ENCODE measurements around the gene WNT6. TPM values are rescaled to one million over a fixed set of nuclear protein-coding genes. Genes with fewer than 3 reads are reported as not detected.

Gene WNT6
- polyA plus RNA-seq (ENCODE audit: insufficient read length in 4 of 4): under 1 TPM; 0.13 to 0.57 (median 0.41) TPM

- DNase-seq (ENCODE audit: low read depth in 4 of 4, low spot score in 2 of 4): no peak
Measured at GRCh38 chr2:218859556-218859987, at the start of gene WNT6. WNT6 (plus strand) TSS chr2:218859805; CDS start chr2:218860038, 233 bp downstream.

- DNase-seq (ENCODE audit: low read depth in 4 of 4, low spot score in 2 of 4): no peak
Measured at GRCh38 chr2:218810256-218810655, 49.3 kb upstream of the WNT6 start.

DNA sequence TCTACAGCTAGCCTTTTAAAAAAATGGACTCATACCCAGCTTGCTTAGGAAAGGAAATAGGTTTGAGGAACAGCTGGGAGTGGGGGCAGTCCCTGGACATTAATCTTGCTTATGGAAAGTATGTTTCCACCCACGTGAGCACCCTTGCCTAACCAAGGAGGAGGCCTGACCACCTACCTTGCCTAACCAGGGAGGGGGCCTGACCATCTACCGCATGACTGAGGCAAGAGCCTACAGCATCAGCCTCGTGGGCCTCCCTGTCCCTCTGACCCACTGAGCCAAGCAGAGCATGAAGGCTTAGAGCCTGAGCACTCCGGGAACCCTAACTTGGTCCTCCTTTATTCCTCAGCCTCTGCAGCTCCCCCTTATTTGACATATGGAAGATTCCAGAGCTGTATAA is 48.2 kb upstream of the WNT6 start:
- no peak for DNase-seq (ENCODE audit: low read depth in 4 of 4, low spot score in 2 of 4)

DNA sequence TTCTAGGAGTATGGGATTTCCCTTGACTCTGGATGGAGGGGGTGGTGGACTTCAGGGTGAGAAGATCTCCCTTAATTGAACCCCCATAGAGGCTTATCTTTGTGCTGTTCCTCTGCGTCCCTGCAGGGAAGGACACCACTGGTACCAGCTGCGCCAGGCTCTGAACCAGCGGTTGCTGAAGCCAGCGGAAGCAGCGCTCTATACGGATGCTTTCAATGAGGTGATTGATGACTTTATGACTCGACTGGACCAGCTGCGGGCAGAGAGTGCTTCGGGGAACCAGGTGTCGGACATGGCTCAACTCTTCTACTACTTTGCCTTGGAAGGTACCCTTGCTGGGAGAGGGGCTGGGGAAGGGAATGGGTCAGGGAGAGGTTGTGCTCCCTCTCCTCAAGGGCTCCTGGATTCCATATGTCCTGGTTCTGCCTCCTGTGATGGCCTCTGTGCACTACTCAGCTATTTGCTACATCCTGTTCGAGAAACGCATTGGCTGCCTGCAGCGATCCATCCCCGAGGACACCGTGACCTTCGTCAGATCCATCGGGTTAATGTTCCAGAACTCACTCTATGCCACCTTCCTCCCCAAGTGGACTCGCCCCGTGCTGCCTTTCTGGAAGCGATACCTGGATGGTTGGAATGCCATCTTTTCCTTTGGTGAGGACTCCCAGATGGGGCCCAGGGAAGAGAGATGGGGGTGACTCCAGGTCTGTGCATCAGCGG is 47.3 kb upstream of the WNT6 start:
- no peak for DNase-seq (ENCODE audit: low read depth in 4 of 4, low spot score in 2 of 4)

- no peak for DNase-seq (ENCODE audit: low read depth in 4 of 4, low spot score in 2 of 4)
Measured at GRCh38 chr2:218812861-218813260, 46.7 kb upstream of the WNT6 start.

GRCh38 chr2:218813771-218814460 is 45.7 kb upstream of the WNT6 start:
- no peak for DNase-seq (ENCODE audit: low read depth in 4 of 4, low spot score in 2 of 4)

DNA sequence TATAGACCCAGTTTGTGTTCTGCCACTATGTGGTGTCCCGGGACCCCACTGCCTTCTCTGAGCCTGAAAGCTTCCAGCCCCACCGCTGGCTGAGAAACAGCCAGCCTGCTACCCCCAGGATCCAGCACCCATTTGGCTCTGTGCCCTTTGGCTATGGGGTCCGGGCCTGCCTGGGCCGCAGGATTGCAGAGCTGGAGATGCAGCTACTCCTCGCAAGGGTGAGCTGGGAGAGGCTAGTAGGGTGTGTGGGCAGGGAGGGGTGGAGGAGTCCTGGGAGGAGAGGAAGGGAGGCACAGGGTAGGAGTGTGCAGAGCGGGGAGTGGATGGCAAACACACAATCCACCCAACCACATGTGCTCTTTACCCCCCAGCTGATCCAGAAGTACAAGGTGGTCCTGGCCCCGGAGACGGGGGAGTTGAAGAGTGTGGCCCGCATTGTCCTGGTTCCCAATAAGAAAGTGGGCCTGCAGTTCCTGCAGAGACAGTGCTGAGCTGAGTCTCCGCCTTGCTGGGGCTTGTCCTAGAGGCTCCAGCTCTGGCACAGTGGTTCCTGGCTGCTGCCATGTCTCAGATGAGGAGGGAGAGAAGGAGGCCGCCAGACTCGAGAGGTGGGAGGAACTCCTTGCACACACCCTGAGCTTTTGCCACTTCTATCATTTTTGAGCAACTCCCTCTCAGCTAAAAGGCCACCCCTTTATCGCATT is 44.9 kb upstream of the WNT6 start:
- DNase-seq (ENCODE audit: low read depth in 4 of 4, low spot score in 2 of 4): no peak

DNA sequence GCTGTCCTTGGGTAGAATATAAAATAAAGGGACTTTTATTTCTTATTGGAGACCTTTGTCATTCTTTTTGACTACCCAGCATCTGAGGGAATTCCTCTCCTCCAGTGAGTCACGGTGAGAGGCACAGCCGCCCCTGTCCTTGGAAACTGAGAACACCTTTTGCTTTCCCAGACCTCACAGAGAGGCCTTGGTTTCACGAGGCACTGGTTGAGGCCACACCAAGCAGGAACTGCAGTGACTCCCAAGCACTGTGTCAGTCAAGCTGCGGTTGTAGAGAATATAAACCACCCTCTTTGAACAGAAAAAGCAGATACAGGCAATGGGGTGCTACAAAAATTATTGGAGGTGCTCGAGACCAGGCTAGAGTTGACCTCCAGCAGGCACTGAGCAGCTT is 44.4 kb upstream of the WNT6 start:
- no peak for DNase-seq (ENCODE audit: low read depth in 4 of 4, low spot score in 2 of 4)

- no peak for DNase-seq (ENCODE audit: low read depth in 4 of 4, low spot score in 2 of 4)
Measured at GRCh38 chr2:218815649-218816048, 44.0 kb upstream of the WNT6 start.

DNA sequence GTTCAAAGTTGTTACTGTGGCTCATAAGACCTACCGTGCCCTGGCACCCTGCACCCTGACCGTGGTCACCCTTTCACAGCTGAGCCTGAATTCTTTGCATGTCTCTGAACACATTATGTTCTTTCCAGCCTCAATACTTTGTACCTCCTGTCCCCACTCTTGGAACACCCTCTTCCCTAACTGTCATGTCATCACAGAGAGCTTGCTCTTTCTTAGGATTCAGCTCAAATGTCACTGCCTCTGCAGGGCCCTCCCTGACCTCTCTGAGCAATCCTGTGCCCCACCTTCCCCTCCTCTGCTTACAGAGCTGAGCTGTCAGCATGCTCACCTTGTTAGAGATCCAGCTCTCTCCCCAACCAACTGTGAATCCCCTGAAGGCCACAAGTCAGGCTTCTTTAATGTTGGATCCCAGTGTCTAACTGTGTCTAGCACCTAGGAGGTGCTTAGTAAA is 43.0 kb upstream of the WNT6 start:
- DNase-seq (ENCODE audit: low read depth in 4 of 4, low spot score in 2 of 4): no peak

GRCh38 chr2:218819093-218819492 is 40.5 kb upstream of the WNT6 start:
- DNase-seq (ENCODE audit: low read depth in 4 of 4, low spot score in 2 of 4): no peak

- no peak for DNase-seq (ENCODE audit: low read depth in 4 of 4, low spot score in 2 of 4)
Measured at GRCh38 chr2:218820746-218821369, 38.7 kb upstream of the WNT6 start.

DNA sequence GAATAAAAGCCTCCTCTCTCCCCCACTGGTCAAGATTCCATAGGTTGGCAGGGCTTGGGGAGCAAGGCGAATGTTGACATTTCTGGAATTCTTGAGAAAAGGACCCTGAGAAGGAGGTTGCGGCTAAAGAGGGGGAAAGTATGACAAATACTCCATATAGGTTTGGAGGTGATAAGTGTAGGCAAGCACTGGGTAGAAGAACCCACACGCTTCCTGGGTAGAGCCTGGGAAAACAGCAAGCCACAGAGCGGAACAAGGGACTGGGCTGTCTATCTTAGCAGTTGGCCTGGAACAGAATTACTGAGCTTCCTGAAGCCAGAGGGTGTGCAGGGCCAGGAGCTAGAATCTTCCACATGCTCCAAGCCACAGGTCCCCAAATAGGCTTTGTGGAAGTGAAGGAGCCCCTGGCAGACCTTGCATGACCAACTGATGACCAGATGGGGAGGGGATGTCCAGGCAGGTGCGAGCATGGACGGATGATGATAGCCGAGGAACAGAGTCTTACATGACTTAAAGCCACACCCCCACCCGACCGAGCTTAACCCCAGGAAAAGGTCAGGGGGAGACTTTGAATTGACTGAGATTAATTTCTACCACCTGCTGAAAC is 37.9 kb upstream of the WNT6 start:
- no peak for DNase-seq (ENCODE audit: low read depth in 4 of 4, low spot score in 2 of 4)

- no peak for DNase-seq (ENCODE audit: low read depth in 4 of 4, low spot score in 2 of 4)
Measured at GRCh38 chr2:218822622-218823021, 37.0 kb upstream of the WNT6 start.

DNA sequence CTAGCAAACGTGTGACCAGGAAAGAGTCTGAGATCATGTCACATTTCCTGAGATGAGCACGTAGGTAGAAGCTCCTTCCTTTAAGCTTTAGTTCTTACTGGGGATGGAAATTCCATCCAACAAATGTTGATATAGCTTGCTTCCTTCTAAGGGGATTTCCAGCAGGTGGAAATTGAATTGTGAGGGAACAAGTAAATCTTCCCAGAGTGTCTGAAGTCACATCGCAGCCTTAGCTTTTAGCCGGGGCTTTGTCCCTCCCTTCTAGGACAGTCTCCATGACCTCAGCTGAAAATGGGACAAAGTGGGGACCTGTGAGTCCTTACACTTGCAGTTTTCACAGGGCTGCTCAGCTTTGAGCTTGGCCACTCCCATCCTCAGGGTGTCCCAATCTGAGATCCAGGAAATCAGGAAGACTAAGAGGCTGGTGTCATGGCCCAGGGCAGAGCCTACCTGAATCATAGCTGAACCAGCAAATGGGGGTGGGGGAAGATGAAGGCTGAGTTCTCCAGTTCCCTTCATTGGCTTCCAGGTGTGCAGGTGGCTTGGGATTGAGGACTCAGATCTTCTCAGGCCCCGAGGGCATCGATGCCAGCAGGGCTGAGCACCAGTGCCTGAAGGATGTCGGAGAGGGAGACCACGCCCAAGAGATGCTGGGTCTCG is 36.3 kb upstream of the WNT6 start:
- no peak for DNase-seq (ENCODE audit: low read depth in 4 of 4, low spot score in 2 of 4)

DNA sequence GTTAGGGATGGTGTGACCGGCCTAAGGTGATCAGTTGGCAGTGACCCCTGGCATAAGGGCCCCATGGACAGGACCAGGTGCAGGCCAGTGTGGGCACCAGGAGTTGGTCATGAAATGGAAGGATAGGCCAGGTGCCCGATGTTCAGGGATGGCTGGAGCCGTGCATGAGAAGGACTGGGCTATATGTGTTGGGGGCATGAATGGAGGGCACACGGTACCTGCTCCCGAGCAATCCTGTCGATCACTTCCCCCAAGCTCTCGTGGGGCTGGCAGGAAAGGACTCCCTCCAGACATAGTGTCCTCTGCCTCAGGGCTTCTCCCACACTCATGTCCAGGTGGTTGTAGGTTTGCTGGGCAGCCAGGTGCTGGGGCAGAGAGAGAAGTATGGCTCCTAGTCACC is 35.6 kb upstream of the WNT6 start:
- DNase-seq (ENCODE audit: low read depth in 4 of 4, low spot score in 2 of 4): no peak

DNA sequence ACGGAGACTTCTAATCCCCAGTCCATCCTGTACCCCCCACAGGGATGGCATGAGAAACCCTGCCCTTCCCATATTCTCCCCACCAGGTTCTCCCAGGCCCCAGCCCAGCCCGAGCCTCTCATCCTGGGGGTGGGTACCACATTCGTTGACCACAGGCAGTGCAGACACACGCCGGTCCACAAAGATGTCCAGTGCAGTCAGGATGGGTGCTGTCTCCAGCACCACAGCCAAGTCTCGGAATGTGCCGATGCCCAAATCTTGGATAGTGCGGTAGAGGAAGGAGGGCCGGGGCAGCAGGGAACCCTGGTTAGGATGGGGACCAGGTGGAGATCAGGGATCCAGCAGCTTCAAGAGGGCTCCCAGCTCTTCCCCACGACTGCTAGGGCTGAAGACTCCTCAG is 32.8 kb upstream of the WNT6 start:
- DNase-seq (ENCODE audit: low read depth in 4 of 4, low spot score in 2 of 4): no peak

DNA sequence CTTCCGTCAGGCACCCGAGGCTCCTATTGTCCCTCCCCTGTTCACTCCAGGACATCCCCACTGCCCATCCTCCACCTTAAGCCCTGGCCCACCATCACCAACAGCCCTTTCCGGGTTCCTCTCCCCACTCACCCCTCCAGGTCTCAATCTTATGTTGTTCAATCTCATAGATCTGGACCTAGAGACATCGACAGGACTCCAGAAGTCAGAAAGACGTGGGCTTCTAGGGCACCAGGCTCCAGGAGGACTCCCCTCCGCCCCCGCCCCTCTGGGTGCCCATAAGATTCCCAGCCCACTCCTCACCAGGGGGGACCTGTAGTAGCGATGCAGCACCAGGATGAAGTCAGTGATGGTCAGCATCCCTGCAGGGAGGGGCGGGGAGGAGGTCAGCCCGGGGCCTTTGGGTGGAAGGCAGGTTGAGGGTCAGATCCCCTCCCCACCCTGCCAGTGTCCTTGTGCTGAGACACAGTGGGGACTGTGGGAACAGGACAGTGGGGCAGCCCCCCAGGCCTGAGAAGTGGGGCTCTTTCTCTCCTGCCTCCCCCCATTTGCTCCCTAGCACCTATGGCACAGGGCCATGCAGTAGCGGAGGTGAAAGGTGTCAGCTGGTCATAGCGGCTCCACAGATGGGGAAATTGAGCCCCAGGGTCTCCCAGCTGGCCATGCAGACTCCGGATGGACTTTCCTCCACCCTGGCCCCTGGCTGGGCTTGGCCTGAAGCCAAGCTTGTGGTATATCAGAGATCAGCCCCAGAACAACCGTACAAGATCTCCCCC is 31.7 kb upstream of the WNT6 start:
- no peak for DNase-seq (ENCODE audit: low read depth in 4 of 4, low spot score in 2 of 4)

DNA sequence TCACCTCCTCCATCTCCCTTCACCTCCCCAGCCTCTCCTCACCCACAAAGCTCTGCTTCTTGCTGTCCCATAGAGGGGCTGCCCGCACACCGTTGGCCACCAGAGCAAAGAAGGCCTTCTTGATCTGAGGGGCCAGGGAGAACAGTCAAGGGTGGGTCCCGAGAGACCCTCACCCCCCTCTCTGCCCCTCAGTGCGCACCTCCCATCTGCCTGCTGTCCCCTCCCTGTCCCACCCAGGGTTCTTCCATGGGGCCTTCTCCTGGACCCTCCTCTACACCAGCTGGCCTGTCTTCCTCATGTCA is 31.2 kb upstream of the WNT6 start:
- no peak for DNase-seq (ENCODE audit: low read depth in 4 of 4, low spot score in 2 of 4)
